Large intestine (tissue), 3 donors: ENCODE measurements around the gene PRKAG3. TPM values are rescaled to one million over a fixed set of nuclear protein-coding genes. Genes with fewer than 3 reads are reported as not detected.
A peak's percentile ranks its signal among the peaks of the same experiment; 100 is the strongest.
"Not testable (repeated sequence)": the region's sequence is repeated elsewhere in the genome, so short reads cannot be mapped to it uniquely, and the experiment has no call there.

Experiments used
- DNase-seq, 2 donors: peaks; one replicate each; pipeline versions ENCODE4 v3.0.0 to v3.0.0-alpha.2; 2013
- H3K27ac ChIP-seq: one replicate; pipeline ENCODE4 v1.5.1; 2013; ENCODE audit warnings: low read length
- H3K27me3 ChIP-seq: 2 replicates; pipeline ENCODE4 v1.6.1; 2013; ENCODE audit warnings: low read length; ENCODE audit not compliant: control insufficient read depth, insufficient read depth
- H3K36me3 ChIP-seq: 2 replicates; pipeline ENCODE4 v1.6.1; 2013; ENCODE audit warnings: low read length; ENCODE audit not compliant: control insufficient read depth, insufficient read depth
- H3K4me1 ChIP-seq: one replicate; pipeline ENCODE4 v1.6.1; 2013; ENCODE audit warnings: low read length; ENCODE audit not compliant: control insufficient read depth, insufficient read depth
- H3K4me3 ChIP-seq: one replicate; pipeline ENCODE4 v1.5.1; 2013; ENCODE audit warnings: low read length
- H3K9me3 ChIP-seq: one replicate; pipeline ENCODE4 v1.6.1; 2013; ENCODE audit warnings: mild to moderate bottlenecking, low read depth, low read length, moderate library complexity; ENCODE audit not compliant: control insufficient read depth
- WGBS: methylation state at CpG from one replicate; pipeline ENCODE4 v1.1.5; 2013; ENCODE audit warnings: low lambda C conversion rate; ENCODE audit not compliant: insufficient coverage; 5-methylcytosine and 5-hydroxymethylcytosine counted together
- polyA plus RNA-seq: library from polyadenylated mRNA; unstranded; fragments of 120-200 nt; gene quantifications from one replicate; pipeline ENCODE4 v1.2.1, GENCODE V29; 2013

Gene PRKAG3
- polyA plus RNA-seq, 1 donor = 0.07 TPM

GRCh38 chr2:218856167-218856895 lies 24.7 kb upstream of the PRKAG3 start:
- Histone ChIP-seq H3K27me3 (peaks cover 87% of the 10 kb centered on the region), H3K9me3 (peaks cover 4% of the 10 kb centered on the region)
- WGBS = 7% methylated on average over 2 of the region's 12 CpGs

GRCh38 chr2:218855305-218856166 lies 23.9 kb upstream of the PRKAG3 start:
- Histone ChIP-seq H3K4me1 (peaks cover 6% of the 10 kb centered on the region), H3K36me3 (no peaks in the 10 kb centered on the region), H3K27me3 (peaks cover 87% of the 10 kb centered on the region), H3K27ac (no peak overlapping the region), H3K4me3 (no peak overlapping the region), H3K9me3 (peaks cover 4% of the 10 kb centered on the region)
- DNase-seq = no peak
- no CpG with 5 or more reads among the region's 14 CpGs for WGBS

More at GRCh38 chr2:218856167-218856895, 24.7 kb upstream of the PRKAG3 start:
- Histone ChIP-seq H3K4me3 (no peak overlapping the region), H3K36me3 (no peaks in the 10 kb centered on the region), H3K4me1 (peaks cover 6% of the 10 kb centered on the region), H3K27ac (no peak overlapping the region)
- DNase-seq = no peak

- Histone ChIP-seq H3K4me3 (no peak overlapping the region), H3K27me3 (peaks cover 80% of the 10 kb centered on the region), H3K4me1 (peaks cover under 1% of the 10 kb centered on the region), H3K27ac (no peak overlapping the region), H3K9me3 (peaks cover under 1% of the 10 kb centered on the region), H3K36me3 (no peaks in the 10 kb centered on the region)
- DNase-seq = no peak
- WGBS = 0% methylated on average over 1 of the region's 5 CpGs
Observed at GRCh38 chr2:218854860-218855259, 23.3 kb upstream of the PRKAG3 start.

- H3K9me3 ChIP-seq = no peaks in the 10 kb centered on the region
- DNase-seq = no peak
- no peak overlapping the region for H3K4me3 ChIP-seq
- H3K36me3 ChIP-seq = no peaks in the 10 kb centered on the region
- H3K27me3 ChIP-seq = peaks cover 73% of the 10 kb centered on the region
- H3K27ac ChIP-seq = no peak overlapping the region
- WGBS = no CpG with 5 or more reads among the region's 5 CpGs
- H3K4me1 ChIP-seq = no peaks in the 10 kb centered on the region
Observed at GRCh38 chr2:218853766-218854165, 22.2 kb upstream of the PRKAG3 start.

- H3K36me3 ChIP-seq = no peaks in the 10 kb centered on the region
- WGBS = no CpG with 5 or more reads among the region's 16 CpGs
- H3K4me1 ChIP-seq = no peaks in the 10 kb centered on the region
- DNase-seq = peak in 1 of 2 donors; percentile 35
- H3K27ac ChIP-seq = no peak overlapping the region
- H3K27me3 ChIP-seq = peaks cover 66% of the 10 kb centered on the region
- no peaks in the 10 kb centered on the region for H3K9me3 ChIP-seq
- no peak overlapping the region for H3K4me3 ChIP-seq
Observed at GRCh38 chr2:218852911-218853667, 21.5 kb upstream of the PRKAG3 start.

- Histone ChIP-seq H3K4me1 (no peaks in the 10 kb centered on the region), H3K9me3 (no peaks in the 10 kb centered on the region), H3K27me3 (peaks cover 49% of the 10 kb centered on the region), H3K4me3 (no peak overlapping the region), H3K36me3 (no peaks in the 10 kb centered on the region), H3K27ac (no peak overlapping the region)
- DNase-seq = no peak
- WGBS = no CpG with 5 or more reads among the region's 3 CpGs
Observed at GRCh38 chr2:218851286-218851685, 19.7 kb upstream of the PRKAG3 start.

GRCh38 chr2:218850796-218851195 lies 19.2 kb upstream of the PRKAG3 start:
- Histone ChIP-seq H3K9me3 (peaks cover 1% of the 10 kb centered on the region), H3K4me1 (no peaks in the 10 kb centered on the region), H3K27me3 (peaks cover 44% of the 10 kb centered on the region), H3K36me3 (no peaks in the 10 kb centered on the region), H3K27ac (no peak overlapping the region), H3K4me3 (no peak overlapping the region)
- DNase-seq = no peak
- no CpG with 5 or more reads among the region's 2 CpGs for WGBS

- H3K27ac ChIP-seq = no peak overlapping the region
- H3K27me3 ChIP-seq = peaks cover 33% of the 10 kb centered on the region
- no peaks in the 10 kb centered on the region for H3K36me3 ChIP-seq
- H3K9me3 ChIP-seq = peaks cover 4% of the 10 kb centered on the region
- DNase-seq = no peak
- no peak overlapping the region for H3K4me3 ChIP-seq
- no peaks in the 10 kb centered on the region for H3K4me1 ChIP-seq
- no CpG with 5 or more reads among the region's 7 CpGs for WGBS
Observed at GRCh38 chr2:218849721-218850120, 18.1 kb upstream of the PRKAG3 start.

GRCh38 chr2:218846963-218847362 lies 15.4 kb upstream of the PRKAG3 start:
- H3K36me3 ChIP-seq, H3K4me1 ChIP-seq, H3K27ac ChIP-seq, H3K9me3 ChIP-seq, DNase-seq, H3K4me3 ChIP-seq: not testable (repeated sequence)
- WGBS = 100% methylated on average over 1 of the region's 18 CpGs
- H3K27me3 ChIP-seq = peaks cover 10% of the 10 kb centered on the region

GRCh38 chr2:218844334-218844733 lies 12.7 kb upstream of the PRKAG3 start:
- not testable (repeated sequence) for H3K27me3 ChIP-seq, H3K36me3 ChIP-seq, H3K4me1 ChIP-seq, DNase-seq, H3K9me3 ChIP-seq, H3K4me3 ChIP-seq, H3K27ac ChIP-seq
- WGBS = 93% methylated on average over 2 of the region's 5 CpGs
